WTC11 (cell line): ENCODE data around the gene FAM227B.

Experiments
- FOXP1 ChIP-seq: sonication (generic); formaldehyde crosslinking; IDR thresholded peaks from 2 replicates; pipeline ENCODE4 v1.8.0; 2022; ENCODE audit warnings: missing genetic modification reagents, mild to moderate bottlenecking, moderate library complexity, borderline replicate concordance
- JUN ChIP-seq: sonication (generic); formaldehyde crosslinking; IDR thresholded peaks from 2 replicates; pipeline ENCODE4 v1.8.0; 2023; ENCODE audit warnings: mild to moderate bottlenecking, missing genetic modification reagents
- SP1 ChIP-seq: sonication (generic); formaldehyde crosslinking; conservative IDR thresholded peaks from 2 replicates; pipeline ENCODE4 v1.8.1; 2022; ENCODE audit warnings: missing genetic modification reagents
- TCF7 ChIP-seq: sonication (generic); formaldehyde crosslinking; IDR thresholded peaks from 2 replicates; pipeline ENCODE4 v1.8.0; 2022; ENCODE audit warnings: mild to moderate bottlenecking, low read depth, missing genetic modification reagents, moderate library complexity
- USF1 ChIP-seq: sonication (generic); formaldehyde crosslinking; IDR thresholded peaks from 2 replicates; pipeline ENCODE4 v1.8.0; 2022; ENCODE audit warnings: mild to moderate bottlenecking, missing genetic modification reagents
- ZBTB43 ChIP-seq: sonication (generic); formaldehyde crosslinking; IDR thresholded peaks from 2 replicates; pipeline ENCODE4 v1.8.1; 2023; ENCODE audit warnings: mild to moderate bottlenecking, missing genetic modification reagents
- ZNF317 ChIP-seq: sonication (generic); formaldehyde crosslinking; IDR thresholded peaks from 2 replicates; pipeline ENCODE4 v1.8.1; 2023; ENCODE audit warnings: low read depth, mild to moderate bottlenecking, moderate library complexity, missing genetic modification reagents, borderline replicate concordance
- TF ChIP-seq, protein P1 (sequence below): fragments of 200-600 bp; IDR thresholded peaks from 2 replicates; pipeline ENCODE4 v1.8.0; 2022; ENCODE audit warnings: antibody characterized with exemption
- TF ChIP-seq, protein P2 (sequence below): sonication (generic); formaldehyde crosslinking; IDR thresholded peaks from 2 replicates; pipeline ENCODE4 v1.8.0; 2022; ENCODE audit warnings: mild to moderate bottlenecking, missing genetic modification reagents

- no peak for TF ChIP-seq JUN (CRISPR knock-in tag)
- no peak for TF ChIP-seq TCF7 (CRISPR knock-in tag)
- TF ChIP-seq, protein P1, sequence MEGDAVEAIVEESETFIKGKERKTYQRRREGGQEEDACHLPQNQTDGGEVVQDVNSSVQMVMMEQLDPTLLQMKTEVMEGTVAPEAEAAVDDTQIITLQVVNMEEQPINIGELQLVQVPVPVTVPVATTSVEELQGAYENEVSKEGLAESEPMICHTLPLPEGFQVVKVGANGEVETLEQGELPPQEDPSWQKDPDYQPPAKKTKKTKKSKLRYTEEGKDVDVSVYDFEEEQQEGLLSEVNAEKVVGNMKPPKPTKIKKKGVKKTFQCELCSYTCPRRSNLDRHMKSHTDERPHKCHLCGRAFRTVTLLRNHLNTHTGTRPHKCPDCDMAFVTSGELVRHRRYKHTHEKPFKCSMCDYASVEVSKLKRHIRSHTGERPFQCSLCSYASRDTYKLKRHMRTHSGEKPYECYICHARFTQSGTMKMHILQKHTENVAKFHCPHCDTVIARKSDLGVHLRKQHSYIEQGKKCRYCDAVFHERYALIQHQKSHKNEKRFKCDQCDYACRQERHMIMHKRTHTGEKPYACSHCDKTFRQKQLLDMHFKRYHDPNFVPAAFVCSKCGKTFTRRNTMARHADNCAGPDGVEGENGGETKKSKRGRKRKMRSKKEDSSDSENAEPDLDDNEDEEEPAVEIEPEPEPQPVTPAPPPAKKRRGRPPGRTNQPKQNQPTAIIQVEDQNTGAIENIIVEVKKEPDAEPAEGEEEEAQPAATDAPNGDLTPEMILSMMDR, result no peak
- no peak for TF ChIP-seq ZBTB43
- TF ChIP-seq ZNF317 (CRISPR knock-in tag), result no peak
- no peak for TF ChIP-seq SP1 (CRISPR knock-in tag)
- TF ChIP-seq USF1 (CRISPR knock-in tag), result no peak
- TF ChIP-seq, protein P2, sequence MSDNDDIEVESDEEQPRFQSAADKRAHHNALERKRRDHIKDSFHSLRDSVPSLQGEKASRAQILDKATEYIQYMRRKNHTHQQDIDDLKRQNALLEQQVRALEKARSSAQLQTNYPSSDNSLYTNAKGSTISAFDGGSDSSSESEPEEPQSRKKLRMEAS, result no peak
- TF ChIP-seq FOXP1 (CRISPR knock-in tag), result no peak
Observed at GRCh38 chr15:49410641-49411040, 210.0 kb downstream of the FAM227B start.
